Kidney epithelial cell (primary cell): ENCODE data around the gene TK1. TPM values are rescaled to one million over a fixed set of nuclear protein-coding genes. Genes with fewer than 3 reads are reported as not detected.

ENCODE experiments used
- DNase-seq: peaks from one replicate; pipeline ENCODE4 v3.0.0-alpha.2; 2010; ENCODE audit warnings: low read depth
- H3K27me3 ChIP-seq: 2 replicates; pipeline ENCODE4 v1.6.0; 2011; ENCODE audit warnings: low read length; ENCODE audit not compliant: control insufficient read depth, insufficient read depth
- H3K36me3 ChIP-seq: 2 replicates; pipeline ENCODE4 v1.5.1; 2011; ENCODE audit warnings: low read length; ENCODE audit not compliant: control insufficient read depth, insufficient read depth
- H3K4me3 ChIP-seq: 2 replicates; pipeline ENCODE4 v1.5.1; 2011; ENCODE audit warnings: low read depth, mild to moderate bottlenecking, control low read depth, low read length
- CTCF ChIP-seq: IDR thresholded peaks from 2 replicates; pipeline ENCODE4 v1.5.1; 2011; ENCODE audit warnings: mild to moderate bottlenecking, moderate library complexity, low read length, control low read depth, inconsistent platforms; ENCODE audit not compliant: insufficient read depth, poor library complexity, severe bottlenecking
- total RNA-seq: library from RNA; depleted of rRNA; stranded (reverse); fragments of >200 nt; gene quantifications from 2 replicates; pipeline ENCODE4 v1.2.3, GENCODE V29; 2015

TK1 gene
- total RNA-seq, 1 donor from 2014 or later: 15.0 TPM

GRCh38 chr17:78223061-78223460 is 36.2 kb upstream of the TK1 start:
- no peak for DNase-seq

DNA sequence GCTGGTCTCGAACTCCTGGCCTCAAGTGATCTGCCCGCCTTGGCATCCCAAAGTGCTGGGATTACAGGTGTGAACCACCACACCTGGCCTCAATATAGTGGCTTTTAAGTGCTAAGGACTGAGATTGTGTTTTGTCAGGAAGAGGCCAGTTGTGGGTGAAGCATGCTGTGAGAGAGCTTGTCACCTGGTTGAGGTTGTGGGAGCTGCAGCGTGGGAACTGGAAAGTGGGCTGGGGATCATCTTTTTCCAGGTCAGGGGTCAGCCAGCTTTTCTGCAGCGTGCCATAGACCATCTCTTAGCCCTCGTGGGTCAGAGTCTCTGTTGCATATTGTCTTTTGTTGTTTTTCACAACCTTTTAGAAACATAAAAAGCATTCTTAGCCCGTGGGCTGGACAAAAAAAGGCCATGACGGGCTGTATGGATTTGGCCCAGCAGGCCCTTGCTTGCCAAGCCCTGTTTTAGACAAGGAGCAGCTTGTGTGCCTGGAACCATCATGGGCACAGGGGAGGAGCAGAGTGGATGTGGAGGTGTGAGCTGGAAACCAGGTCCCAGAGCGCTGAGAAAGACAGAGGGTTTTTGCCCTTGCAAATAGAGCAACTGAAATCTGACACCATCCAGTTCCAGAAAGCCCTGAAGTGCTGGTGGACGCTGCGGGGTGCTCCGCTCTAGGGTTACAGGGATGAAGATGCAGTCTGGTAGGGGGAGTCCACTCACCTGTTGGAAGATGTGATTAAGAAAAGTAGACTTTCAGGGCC is 32.7 kb upstream of the TK1 start:
- no peak for TF ChIP-seq CTCF
- Histone ChIP-seq H3K27me3 (no peaks in the 10 kb centered on the region), H3K4me3 (no peak overlapping the region), H3K36me3 (no peaks in the 10 kb centered on the region)
- no peak for DNase-seq

More at GRCh38 chr17:78223061-78223460, 36.2 kb upstream of the TK1 start:
- Histone ChIP-seq H3K27me3 (no peaks in the 10 kb centered on the region), H3K36me3 (no peaks in the 10 kb centered on the region), H3K4me3 (no peak overlapping the region)
- TF ChIP-seq CTCF: no peak

DNA sequence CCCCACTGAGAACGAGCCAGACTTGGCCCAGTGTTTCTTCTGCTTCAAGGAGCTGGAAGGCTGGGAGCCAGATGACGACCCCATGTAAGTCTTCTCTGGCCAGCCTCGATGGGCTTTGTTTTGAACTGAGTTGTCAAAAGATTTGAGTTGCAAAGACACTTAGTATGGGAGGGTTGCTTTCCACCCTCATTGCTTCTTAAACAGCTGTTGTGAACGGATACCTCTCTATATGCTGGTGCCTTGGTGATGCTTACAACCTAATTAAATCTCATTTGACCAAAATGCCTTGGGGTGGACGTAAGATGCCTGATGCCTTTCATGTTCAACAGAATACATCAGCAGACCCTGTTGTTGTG is 27.8 kb upstream of the TK1 start:
- TF ChIP-seq CTCF: no peak
- peak overlapping the region; percentile 95 for H3K4me3 ChIP-seq
- H3K36me3 ChIP-seq: no peaks in the 10 kb centered on the region
- DNase-seq: no peak
- H3K27me3 ChIP-seq: no peaks in the 10 kb centered on the region

DNA sequence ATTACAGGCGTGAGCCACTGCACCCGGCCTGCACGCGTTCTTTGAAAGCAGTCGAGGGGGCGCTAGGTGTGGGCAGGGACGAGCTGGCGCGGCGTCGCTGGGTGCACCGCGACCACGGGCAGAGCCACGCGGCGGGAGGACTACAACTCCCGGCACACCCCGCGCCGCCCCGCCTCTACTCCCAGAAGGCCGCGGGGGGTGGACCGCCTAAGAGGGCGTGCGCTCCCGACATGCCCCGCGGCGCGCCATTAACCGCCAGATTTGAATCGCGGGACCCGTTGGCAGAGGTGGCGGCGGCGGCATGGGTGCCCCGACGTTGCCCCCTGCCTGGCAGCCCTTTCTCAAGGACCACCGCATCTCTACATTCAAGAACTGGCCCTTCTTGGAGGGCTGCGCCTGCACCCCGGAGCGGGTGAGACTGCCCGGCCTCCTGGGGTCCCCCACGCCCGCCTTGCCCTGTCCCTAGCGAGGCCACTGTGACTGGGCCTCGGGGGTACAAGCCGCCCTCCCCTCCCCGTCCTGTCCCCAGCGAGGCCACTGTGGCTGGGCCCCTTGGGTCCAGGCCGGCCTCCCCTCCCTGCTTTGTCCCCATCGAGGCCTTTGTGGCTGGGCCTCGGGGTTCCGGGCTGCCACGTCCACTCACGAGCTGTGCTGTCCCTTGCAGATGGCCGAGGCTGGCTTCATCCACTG is 27.3 kb upstream of the TK1 start, which contains the start of gene BIRC5:
Gene BIRC5 (plus strand): TSS at position 238 of the 690 bp plus-strand sequence. CDS start 64 bp downstream, at position 302.
- DNase-seq: peak; percentile 26
- H3K27me3 ChIP-seq: no peaks in the 10 kb centered on the region
- TF ChIP-seq CTCF: no peak
- H3K36me3 ChIP-seq: no peaks in the 10 kb centered on the region
- H3K4me3 ChIP-seq: peak within 1 kb of the TSS; percentile 95

DNA sequence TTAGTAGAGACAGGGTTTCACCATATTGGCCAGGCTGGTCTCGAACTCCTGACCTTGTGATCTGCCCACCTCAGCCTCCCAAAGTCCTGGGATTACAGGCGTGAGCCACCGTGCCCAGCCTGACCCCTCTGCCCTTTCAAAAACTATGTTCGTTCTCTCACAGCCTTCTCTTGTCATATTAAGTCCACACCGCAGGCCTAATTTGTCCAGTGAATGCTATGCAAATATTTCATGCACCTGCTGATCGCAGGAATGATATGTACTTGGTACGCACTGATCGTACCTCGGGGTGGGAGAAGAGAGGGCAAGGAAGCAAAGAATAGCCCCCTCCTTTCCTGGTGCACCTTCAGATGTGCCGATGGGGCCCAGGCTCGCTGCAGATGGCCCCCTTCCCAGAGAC is 24.2 kb upstream of the TK1 start:
- H3K36me3 ChIP-seq: no peaks in the 10 kb centered on the region
- DNase-seq: no peak
- H3K27me3 ChIP-seq: no peaks in the 10 kb centered on the region
- no peak for TF ChIP-seq CTCF
- no peak overlapping the region for H3K4me3 ChIP-seq
